HCEC 1CT (cell line): ENCODE results near the gene S1PR3.
"Not testable (repeated sequence)": the region's sequence is repeated elsewhere in the genome, so short reads cannot be mapped to it uniquely, and the experiment has no call there.

Experiments
- DNase-seq: peaks from one replicate; pipeline ENCODE4 v3.0.0-alpha.2; 2017

S1PR3 gene

DNA sequence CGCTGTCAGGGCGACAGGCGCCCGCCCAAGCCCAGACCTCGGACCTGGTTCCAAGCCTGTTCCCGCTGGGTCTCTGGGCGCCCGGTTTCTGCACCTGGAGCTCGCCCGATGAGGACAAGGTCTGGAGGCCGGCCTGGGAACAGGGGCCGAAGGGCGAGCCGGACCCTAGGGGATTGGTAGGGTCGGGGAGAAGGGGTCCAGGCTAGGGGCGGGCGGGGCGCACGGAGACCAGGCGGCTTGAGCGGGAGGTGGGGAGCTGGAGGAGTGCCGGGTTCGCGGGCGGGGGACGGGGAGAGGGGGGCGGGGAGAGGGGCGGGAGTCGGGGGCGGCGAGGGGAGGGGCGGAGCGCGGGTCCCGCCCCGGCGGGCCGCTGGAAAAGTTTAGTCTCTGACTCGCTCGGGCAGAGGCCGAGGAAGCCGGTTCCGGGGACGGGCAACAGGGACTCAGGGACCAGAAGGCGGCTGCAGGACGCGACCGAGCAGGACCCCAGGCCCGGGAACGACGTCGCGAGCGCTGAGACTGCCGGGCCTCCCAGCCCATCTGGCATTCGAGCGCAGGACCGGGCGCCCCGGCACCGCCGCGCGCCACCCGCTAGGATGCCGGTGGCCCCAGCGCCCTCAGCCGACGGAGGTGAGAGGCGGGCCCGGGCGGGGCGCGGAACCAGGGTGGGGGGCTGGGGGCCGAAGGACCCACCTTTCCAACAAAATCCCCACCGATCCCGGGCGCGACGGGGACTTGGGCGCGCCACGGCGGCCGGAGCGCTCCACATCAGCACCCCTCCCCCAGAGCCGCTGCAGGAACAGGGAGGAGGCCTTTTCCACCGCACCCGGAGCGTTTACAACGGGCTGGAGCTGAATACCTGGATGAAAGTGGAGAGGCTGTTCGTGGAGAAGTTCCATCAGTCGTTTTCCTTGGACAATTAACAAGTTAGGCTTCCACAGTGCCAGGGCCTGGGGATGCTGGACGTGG is at the start of gene S1PR3:
TSS of gene S1PR3 (plus strand) at position 403 of the 969 bp plus-strand sequence. CDS start 9,733 bp downstream, outside the sequence.
- peak; percentile 34 for DNase-seq

DNA sequence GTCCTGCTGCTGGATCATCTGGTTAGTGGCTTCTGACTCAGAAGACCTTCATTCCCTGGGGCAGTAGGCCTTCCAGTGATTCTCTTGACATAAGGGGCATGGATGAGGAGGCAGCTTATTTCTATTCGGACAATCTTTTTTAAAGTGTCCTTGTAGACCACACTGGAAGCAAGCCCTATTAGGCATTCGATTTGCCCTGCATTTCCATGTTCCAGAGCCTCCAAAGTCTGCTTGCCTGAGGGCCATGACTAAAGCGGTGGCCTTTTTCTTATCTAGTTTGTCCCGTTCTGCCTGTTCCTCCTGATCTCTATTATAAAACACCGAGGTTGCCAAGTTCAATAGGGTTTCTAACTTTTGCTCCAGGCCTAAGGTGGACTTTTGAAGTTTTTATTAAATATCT is 49.7 kb upstream of the S1PR3 start:
- DNase-seq: not testable (repeated sequence)

DNA sequence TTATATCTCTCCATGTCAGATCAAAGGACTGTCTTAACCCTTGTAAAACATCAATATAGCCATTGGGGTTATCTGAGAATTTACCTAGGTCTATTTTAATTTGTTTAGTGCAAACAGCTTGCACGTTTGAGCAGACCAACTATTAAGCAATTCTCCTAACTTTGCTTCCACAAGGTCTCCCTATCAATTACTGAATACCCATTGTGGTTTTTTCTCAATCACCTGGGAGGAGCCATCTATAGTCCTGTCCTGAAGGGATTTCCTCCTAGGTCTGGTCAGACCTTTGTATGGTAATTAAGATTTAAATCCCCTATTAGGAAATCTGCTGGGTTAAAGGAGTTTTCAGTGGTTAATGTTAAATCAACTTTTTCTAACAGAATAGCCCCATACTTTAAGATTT is 48.9 kb upstream of the S1PR3 start:
- DNase-seq: no peak

DNA sequence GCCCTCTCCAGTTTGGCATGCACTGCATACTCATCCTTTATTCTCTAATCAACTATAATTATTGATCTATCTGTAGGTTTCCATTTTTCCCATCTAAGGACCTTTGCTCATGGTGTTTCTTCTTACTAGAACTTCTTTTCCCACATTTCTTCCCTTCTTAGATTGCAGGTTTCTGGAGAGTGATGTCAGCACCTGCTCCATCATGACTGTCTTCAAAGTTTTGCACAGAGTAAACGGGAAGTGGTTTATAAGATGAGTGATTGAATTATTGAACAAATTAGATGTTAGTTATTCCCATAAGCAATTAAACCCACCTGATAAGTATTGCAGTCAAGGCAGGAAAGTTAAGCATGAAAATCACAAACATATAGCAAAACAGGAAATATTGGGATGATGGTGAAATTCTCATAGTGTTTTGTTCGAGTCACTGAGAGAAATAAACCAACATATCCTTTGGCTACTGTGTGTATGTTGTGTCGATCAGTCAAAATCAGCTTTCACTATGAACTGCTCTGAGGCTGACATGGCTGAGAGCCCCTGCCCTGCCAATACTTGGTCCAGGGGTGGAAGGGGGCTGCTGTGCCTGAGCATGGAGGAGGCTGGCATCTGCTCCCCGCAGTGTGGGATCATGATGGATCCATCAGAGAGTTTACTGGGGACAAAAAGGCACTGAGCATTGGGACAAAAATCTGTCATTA is 45.5 kb upstream of the S1PR3 start:
- DNase-seq: no peak

DNA sequence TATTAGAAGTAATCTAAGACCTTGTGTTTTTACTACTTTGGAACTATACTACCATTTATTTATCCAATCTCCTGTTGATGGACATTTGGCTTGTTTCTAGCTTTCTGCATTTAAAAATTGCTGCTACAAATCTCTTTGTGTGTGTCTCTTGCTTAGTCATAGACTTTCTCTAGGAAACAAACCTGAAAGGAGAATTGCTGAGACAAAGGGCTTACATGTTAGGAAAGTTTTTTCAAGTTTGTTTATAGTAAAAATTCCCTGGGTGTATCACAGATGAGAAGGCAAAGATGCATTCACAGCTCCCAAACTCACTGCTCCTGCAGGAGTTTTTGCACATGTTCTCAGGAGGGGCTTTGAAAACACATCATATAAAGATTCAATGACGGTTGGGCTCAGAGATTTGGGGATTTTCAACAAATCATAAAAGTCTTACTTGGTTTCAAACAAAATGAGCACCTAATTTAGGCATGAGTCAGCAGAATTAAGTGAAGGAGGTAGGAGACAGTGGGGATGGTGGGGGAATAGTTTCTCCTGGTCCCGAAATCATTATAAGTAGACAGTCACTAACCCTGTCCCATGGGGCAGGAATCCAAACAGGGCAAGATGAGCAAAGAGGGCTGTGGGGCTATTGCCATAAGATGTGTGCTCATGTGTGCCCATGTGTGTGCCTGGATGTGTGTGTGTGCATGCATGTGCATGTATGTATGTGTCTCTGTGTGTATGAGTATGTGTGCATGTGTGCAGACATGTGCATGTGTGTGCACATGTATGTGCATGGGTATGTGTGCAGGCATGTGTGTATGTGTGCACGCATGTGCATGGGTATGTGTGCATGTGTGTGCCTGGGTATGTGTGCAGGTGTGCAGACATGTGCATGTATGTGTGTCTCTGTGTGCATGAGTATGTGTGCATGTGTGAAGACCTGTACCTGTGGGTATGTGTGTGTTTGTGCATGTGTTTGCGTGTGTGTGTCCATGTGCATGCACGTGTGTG is 43.4 kb upstream of the S1PR3 start:
- peak; percentile 66 for DNase-seq

DNA sequence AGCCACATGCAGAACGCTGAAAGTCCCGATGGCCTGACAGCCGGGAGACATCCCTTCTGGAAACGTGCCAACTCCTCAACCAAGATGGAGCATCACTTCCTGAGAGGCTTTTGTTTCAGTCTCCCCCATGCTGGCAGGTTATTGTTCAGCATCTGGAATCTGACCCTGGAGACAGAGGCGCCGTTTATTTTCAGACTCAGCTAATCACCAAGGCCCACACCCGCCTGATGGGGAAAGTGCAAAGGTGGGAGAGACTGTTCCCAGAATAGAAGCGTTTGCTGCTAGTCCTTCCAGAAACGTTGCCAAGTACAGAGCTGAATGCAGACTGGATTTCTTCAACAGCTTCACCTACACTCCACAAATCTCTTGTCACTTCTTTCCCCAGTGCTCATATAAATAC is 41.8 kb upstream of the S1PR3 start:
- peak; percentile 35 for DNase-seq

DNA sequence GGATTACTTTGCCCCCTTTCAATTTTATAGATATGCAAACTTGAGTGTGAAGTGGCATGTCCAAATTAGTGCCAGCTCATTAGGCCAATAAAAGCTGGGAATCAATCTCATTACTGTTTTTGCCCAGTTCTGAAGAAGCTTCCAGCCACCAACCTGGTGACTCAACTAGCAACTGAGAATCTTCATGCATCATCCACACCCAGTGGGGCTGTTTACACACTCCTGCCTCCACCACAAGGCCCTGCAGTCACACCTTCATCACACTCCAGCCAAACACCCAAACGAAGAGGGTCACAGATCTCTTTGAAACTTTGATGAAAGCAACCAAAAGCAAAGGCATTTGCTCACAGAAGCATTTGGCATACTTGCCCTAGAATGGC is 41.3 kb upstream of the S1PR3 start:
- peak; percentile 9 for DNase-seq

DNA sequence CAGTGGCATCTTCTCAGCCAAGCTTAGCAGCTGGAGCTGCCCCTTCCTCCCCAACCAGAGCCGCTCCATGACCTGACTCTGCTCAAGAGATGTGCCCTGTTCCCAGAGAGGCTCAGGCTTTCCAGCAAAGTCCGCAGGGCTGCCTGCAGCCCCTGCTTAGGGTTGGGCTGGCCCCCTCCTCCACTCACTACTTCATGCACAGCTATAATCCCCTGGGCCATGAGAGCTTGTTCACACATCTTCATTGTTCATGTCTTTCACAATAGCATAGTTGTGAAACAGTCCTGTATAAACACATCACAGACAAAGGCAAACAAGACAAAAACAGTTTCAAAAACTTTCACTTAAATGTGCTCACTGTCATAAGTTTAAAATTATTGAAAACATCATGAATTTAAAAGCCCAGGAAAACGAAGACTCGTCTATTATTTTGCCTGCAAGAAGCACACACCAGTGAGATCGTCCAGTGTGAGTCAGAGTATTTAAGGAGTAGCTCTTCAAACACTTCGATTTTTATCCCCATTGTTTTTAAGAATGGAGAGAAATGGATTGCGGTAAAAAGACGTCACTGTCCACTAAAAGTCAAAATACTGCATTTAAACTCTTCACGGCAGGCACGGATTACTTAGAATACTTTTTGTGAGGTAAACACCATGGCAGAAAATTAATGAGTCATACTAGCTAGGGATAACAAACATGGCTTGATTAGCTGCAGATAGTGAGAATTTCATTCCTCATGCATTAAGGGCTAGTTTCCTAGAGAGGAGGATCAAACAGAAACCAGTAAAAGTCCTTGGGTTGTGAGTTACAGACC is 40.7 kb upstream of the S1PR3 start:
- peak; percentile 46 for DNase-seq

DNA sequence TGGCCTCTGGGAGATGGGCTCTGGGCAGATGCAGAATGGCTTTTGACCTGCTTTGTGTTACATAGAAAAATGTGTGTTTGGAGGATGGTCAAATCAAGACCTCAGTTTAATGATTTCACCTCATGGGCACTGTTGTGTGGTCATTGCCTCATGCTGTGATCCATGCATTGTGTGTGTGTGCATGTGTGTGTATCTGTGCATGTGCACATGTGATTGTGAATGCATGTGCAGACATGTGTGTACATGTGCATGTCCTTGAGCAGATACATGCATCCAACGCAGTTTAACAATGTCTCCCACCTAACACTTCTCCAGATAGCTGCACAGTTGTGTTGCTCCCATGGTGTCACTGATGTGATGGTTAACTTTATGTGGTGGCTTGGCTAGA is 40.1 kb upstream of the S1PR3 start:
- no peak for DNase-seq

DNA sequence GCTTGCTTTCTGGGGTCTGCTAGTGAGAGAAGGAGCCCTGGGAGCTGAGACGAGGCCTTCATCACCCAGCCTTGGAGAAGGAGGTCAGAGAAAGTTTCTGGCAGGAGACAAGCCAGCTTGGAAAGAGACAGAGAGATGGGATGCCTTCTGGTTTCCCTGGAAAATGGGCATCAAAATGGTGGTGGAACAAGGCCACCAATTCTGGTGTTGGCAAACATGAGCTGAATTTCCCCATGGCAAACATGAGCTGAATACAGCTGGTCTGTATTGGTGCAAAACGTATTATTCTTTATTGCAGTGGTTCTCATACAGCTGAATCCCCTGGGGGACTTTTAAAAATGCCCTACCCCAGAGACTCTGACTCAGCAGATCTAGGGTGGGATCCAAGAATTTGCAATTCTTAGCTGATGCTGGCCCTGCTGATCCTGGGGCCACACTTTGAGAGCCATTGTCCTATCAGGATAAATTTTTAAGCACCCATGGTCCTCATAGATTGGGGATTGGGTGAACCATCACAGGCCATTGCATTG is 39.1 kb upstream of the S1PR3 start:
- DNase-seq: no peak

DNA sequence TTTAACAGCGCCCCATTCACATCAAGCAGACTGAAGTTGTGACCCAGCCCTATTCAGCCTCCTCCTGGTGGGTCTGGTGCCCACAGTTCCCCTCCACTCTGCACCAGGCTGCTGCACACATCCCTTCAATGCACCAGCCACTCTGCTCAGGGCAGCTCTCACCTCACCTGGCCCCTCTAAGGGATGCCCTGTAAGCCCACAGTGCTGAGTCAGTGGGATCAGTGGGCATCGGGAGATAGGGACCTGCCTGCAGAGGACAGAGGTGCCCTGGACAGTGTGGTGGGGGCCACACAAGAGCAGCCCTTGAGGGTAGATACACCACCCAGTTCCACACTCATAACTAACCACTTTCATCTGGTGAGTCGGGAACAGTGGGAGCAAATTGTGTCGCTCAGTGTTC is 38.3 kb upstream of the S1PR3 start:
- DNase-seq: no peak

DNA sequence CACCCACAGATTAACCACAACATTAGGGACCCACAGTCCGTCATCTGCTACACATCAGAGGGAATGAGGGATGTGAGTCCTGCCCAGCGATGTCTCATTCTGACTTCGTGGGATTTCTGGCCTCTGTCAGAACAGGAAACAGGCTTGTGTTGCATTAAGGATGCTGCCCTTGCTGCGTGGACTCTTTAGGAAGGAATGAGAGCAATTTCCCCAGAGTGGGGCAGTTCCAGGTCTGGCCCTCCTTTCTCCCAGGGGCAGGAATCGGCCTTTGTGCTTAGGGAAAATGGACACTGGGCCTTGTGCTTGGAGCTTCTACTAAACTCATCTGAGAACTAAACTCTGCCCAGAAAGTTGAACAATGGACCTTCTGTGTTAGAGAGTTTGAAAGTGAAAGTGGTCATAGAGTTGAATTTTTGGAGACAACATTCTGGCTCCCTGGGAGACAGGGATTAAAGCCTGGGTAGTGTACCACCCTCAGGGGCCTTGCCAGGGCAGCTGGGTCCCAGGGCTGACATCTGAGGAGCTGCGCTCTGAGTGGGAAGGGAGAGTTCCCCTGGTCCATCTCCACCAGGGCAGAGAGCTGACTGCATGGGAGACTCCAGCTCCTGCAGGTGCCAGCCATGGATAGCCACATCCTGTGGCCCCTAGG is 37.8 kb upstream of the S1PR3 start:
- DNase-seq: peak; percentile 56

DNA sequence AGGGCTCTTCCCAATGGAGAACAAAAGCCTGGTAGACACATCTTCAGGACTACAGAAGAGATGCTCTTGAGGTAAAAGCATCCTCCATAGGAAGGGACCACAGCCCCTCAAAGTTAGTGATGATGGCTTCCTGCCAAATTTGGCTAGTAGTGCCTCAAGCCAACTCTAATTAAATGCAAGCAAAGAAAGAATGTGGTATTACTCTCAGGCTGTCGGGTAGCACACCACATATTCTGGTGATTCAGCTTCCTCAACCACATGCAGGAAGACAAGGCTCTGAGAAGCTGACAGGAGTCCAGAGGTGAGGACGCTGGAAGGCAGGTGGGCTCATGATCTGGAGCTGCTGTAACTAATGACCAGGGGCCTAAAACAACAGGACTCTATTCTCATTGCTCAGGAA is 37.2 kb upstream of the S1PR3 start:
- DNase-seq: no peak

DNA sequence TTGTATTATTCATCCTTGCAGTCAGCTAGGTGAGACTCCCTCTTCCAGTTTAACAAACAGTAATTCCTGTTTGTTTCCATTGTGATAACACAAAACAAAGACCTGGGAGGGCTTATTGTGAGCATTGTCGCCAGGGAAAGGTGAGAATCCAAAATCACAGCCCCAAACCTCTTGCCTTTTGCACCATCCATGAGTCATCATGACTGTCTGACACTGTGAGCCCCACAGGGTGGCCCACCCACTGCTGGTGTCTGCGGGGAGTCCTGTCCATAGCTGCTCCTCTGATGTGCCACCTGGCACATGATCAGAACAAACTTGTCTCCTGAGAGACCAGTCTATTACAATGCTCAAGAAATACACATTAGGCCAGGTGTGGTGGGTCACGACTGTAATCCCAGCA is 33.7 kb upstream of the S1PR3 start:
- DNase-seq: no peak

DNA sequence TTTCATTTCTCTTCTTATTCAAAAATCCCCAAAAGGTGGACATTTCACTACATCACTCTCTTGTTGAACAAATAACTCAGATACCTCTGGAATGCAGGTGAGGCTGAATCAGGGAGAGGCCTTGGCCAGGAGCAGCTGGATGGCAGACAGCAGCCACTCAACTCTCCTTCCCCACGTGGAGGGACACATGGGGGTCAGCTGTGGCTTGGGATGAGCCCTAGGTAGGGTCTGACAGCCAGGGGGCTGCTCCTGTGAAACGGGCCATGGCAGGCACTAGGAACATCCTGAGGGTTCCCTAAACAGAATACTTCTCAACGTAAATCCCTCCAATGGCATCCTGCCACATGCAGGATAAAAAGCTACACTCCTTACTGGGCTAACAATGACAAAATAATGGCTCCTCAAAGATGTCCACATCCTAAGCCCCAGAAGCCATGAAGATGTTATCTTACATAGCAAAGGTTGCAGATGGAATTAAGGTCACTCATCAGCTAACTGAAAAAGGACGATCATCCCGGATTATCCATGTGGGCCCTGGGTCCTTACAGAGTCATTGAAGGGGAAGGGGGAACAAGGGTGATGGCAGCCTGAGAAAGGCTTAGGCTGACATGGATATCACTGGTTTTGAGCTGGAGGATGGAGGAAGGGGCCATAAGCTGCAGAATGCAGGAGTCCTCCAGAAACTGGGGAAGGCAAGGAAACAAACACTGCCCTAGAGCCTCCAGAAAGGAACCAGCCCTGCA is 31.4 kb upstream of the S1PR3 start:
- no peak for DNase-seq

DNA sequence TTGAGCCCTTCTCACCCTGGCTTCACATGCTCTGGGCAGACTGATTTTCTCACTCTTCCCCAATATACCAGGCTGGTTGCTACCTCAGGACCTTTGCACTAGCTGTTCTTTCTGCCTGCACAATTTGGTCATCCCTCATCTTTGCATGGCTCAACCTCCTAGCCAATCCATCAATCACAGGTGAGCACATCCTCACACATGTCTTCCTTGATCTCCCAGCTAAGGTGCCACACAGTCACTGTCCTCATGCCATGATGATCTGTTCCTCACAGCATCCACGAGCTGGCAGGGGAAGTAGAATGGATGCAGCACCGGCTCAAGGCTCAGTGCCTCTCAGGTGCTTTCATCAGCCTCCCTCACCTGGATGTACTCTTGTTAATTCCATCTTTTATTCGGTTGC is 30.6 kb upstream of the S1PR3 start:
- DNase-seq: no peak

DNA sequence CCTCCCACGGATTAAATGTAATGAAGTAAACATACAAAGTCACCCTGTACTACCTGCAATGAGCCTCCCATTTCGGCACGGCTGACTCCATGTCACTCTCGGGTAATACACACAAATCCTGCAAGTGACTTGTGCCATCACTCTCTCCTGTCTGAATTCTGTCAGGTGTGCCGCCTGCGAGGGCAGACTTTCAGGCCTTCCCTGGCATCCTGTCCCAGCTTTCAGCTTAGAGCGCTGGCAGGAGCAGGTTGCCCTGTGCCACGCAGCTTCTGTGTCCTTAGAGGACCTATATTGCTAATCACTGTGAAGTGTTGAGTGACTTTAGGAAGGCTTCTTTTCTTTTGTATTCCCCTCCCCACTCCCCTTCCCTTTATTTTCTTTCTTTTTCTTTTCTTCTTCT is 25.8 kb upstream of the S1PR3 start:
- no peak for DNase-seq

DNA sequence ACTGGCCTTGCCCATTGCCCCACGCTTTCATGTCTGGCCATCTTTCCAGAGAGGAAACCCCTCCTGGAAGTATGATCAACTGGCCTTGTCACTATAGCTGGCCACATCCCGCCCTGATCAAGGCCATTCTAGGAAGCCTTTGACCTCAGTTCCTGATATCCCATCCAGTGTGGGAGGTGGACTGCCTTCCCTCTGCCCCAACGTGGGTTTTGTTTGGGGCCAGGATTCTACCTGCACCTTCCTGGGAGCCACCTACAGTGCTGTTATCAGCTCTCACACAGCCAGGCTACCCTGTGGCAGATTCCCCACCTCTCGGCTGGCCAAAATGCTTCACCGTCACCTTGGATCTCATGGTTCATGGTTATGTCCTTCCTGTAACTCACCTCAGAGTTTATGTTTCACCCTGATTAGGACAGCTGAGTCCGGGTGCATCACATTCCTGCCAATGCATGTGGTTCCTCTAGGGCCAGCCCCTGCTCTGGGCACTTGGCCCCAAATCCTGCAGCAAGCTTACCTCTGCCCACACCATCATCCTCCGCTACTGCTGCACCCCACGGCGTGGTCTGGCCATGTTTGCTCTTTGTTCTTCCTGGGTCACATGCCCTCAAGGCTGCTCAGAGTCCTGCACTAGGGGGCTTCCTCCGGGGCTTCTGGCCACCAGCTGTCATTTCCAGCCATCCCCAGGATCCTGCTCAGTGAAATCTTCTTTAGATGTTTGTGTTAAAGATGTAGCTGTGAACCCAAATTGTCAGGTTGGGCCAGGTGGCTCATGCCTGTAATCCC is 24.2 kb upstream of the S1PR3 start:
- no peak for DNase-seq

DNA sequence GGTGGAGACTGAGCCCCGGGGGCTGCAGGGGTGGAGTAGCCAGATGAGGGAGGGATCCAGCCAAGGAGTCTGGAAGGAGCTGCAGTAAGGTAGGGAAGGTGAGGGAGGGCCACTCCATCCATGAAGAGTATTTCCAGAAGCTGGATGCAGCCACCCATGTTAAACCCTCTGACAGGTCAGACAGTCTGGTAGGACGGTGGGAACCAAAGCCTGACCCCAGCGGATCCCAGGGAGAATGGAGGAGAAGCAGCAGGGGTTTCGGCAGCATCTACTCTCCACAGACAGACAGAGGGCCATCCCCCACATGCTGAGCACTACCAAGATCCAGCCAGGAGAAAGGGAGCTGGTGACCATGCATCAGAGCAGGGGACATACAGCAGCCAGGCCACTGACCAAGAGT is 22.5 kb upstream of the S1PR3 start:
- DNase-seq: no peak
